HG03457 (cell line): ENCODE results near the gene C14orf180.
"Not testable (repeated sequence)": the region's sequence is repeated elsewhere in the genome, so short reads cannot be mapped to it uniquely, and the experiment has no call there.

Experiments used
- ATAC-seq: cut with Tn5 transposase; IDR thresholded peaks from one replicate; pipeline ENCODE4 v1.9.1; 2021; ENCODE audit warnings: moderate number of reproducible peaks; ENCODE audit not compliant: unreplicated experiment

The C14orf180 gene

GRCh38 chr14:104576970-104577332 is 2.6 kb upstream of the C14orf180 start:
- ATAC-seq = no peak

GRCh38 chr14:104577426-104577825 is 2.1 kb upstream of the C14orf180 start:
- ATAC-seq = no peak

- ATAC-seq = no peak
Observed at GRCh38 chr14:104577847-104578301, 1.7 kb upstream of the C14orf180 start.

GRCh38 chr14:104578321-104578720 is 1.2 kb upstream of the C14orf180 start:
- no peak for ATAC-seq

- not testable (repeated sequence) for ATAC-seq
Observed at GRCh38 chr14:104579939-104580338, 375 bp downstream of the C14orf180 start.

- no peak for ATAC-seq
Observed at GRCh38 chr14:104580961-104581360, 1.4 kb downstream of the C14orf180 start.

DNA sequence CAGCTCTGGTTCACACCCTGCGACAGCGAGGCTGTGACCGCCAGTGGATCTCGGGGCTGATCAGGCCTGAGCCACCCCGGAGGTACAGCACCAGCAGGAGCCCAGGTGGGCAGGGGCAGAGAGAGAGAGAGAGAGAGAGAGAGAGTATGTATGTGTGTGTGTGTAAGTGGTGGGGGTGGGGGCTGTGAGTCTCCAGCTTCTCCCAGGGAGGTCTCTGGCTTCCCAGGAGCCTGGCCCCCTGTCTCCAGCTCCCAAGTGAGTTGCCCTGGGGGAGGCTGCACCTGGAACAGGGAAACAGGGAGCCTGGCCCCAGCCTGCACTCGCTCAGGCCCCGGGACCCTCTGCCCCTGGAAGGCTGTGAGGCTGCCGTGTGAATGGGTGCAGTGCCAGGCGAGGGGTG is 2.0 kb downstream of the C14orf180 start:
- ATAC-seq = no peak

DNA sequence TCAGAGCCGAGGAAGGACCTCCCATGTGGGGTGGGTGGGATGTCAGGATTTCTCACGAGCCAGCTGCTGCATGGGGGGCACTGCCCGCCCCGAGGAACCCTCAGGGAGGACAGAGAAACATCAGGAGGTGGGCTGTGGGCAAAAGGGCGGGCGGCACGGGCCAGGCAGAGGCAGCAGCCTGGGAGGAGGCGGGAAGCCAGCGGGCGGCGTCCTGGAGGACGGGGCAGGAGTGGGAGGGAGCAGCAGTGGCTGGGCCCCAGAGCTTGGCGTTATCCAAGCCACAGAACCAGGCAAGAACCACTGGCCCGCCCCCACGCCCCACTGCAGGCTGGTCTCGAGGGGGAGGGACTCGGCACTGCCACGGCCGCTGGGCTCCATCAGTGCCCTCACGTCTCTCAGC is 2.4 kb downstream of the C14orf180 start:
- no peak for ATAC-seq

DNA sequence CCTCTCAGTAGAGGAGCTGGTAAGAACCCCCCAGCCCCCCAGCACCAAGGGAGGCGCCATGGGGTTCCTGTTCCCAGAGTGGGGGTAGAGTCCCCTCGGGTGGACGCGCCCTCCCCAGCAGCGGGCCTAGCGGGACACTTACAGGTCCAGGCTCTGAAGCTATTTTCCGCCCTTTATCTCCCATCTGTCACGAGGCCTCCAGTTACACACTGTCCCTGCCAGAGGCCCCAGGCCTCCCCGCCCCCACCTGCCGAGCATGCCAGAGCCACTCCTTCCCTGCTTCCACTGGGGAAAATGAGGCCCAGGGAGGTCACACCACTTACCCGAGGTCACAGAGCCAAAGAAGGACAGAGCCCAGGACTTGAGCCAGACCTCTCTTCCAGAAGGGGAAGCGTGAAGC is 3.1 kb downstream of the C14orf180 start:
- ATAC-seq = no peak

- ATAC-seq = no peak
Observed at GRCh38 chr14:104583424-104584306, 4.1 kb downstream of the C14orf180 start.

- ATAC-seq = no peak
Observed at GRCh38 chr14:104584557-104584956, 5.0 kb downstream of the C14orf180 start.

DNA sequence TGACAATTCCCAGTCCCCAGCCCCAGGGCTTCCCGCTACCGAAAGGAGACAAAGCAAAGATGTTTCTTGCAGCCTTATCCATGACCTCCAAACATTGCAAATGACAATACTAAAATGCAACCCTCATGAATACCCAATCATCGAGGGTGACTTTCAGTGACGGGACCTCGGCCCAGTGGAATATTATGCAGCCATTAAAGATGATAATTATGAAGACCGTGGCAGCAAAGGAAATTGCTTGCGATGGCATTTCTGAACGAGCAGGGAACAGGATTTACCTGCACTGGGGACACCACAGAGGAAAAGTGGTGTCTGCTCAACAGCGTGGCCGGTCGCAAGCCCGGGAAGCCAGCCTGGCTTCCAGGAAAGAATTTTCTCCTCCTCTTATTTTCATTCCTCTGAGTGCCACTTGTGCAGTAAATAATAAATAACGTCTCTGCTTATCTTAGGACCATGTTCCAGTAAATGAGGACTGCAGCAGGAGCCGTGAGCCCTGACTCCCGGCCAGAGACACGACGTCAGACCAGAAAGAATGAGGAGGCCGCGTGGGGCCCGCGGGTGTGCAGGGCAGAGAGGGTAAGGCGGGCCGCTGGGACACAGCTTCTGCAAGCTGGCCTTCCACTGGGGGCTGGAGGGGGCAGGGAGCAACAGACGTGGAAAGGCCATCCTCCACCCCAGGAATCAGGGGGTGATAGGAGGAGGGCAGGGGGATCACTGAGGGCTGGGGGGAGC is 6.6 kb downstream of the C14orf180 start:
- no peak for ATAC-seq

GRCh38 chr14:104586832-104587620 is 7.5 kb downstream of the C14orf180 start:
- no peak for ATAC-seq

GRCh38 chr14:104587641-104588040 is 8.1 kb downstream of the C14orf180 start:
- ATAC-seq = no peak

GRCh38 chr14:104588066-104588857 is 8.7 kb downstream of the C14orf180 start:
- no peak for ATAC-seq

- no peak for ATAC-seq
Observed at GRCh38 chr14:104589338-104590195, 10.0 kb downstream of the C14orf180 start.

- no peak for ATAC-seq
Observed at GRCh38 chr14:104590240-104590965, 10.8 kb downstream of the C14orf180 start.

GRCh38 chr14:104591031-104591430 is 11.5 kb downstream of the C14orf180 start:
- no peak for ATAC-seq
